ENCODE results near the gene C11orf16. TPM values are rescaled to one million over a fixed set of nuclear protein-coding genes. Genes with fewer than 3 reads are reported as not detected.

The C11orf16 gene
- total and polyA plus RNA-seq, 12 donors = 0.21 TPM; not detected in 11

GRCh38 chr11:8878771-8879170, 54.0 kb downstream of the C11orf16 start:
- ATAC-seq (no peak), DNase-seq (no peak)
- intact Hi-C loops (cut with DNase I) = no loop called here
- no peaks in the 10 kb centered on the region for H3K9me3 ChIP-seq
- TF ChIP-seq CTCF (IDR thresholded peaks at IDR 0.05) = no peak
- no peaks in the 10 kb centered on the region for H3K27me3 ChIP-seq
- no peak overlapping the region for H3K27ac ChIP-seq
- no peak overlapping the region for H3K4me3 ChIP-seq
- H3K4me1 ChIP-seq = peaks cover 0 to 13% (median 0%) of the 10 kb centered on the region in 9 donors
- H3K36me3 ChIP-seq = no peaks in the 10 kb centered on the region
- 85 to 92% methylated on average over 2 of the region's 2 CpGs for WGBS, 2 donors

DNA sequence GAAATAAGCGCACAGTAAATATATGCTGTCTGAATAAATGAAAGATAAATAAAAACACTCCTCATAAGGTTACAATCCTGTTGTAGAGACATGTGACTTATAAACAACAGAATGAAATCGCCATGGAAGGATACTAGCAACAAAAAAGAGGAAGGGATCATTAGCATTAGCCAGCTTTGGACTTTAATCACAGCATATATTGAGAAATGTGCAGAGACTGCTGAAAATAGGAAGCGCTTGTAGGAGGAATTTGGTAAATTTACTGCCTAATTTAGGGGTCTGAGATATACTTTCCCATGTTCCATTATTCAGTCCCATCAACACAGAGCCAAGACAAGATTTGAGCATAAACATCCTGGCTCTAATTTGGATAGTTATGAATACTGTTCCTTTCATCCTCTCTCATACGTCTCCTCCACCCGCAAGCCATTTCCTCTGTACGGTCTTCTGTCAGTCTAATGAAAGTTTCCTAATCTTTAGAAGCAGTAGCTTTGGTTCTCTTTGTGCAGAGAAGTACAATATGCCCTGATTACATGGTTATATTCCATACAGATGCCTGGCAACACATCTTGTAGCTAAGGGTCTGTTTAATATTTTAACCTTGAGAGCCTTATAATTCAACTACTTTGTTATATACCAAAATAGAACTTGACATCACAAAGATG, 58.9 kb downstream of the C11orf16 start:
- no peak overlapping the region for H3K4me3 ChIP-seq
- TF ChIP-seq CTCF (IDR thresholded peaks at IDR 0.05) = no peak
- intact Hi-C loops (cut with DNase I) = loop anchor here in 5 of 10 donors (5.0 kb wide), 4 partner anchors 37 to 88 kb away; partner anchors contain the start of genes AKIP1 (in 3 of the 5) and TMEM9B (in 1 of the 5)

DNA sequence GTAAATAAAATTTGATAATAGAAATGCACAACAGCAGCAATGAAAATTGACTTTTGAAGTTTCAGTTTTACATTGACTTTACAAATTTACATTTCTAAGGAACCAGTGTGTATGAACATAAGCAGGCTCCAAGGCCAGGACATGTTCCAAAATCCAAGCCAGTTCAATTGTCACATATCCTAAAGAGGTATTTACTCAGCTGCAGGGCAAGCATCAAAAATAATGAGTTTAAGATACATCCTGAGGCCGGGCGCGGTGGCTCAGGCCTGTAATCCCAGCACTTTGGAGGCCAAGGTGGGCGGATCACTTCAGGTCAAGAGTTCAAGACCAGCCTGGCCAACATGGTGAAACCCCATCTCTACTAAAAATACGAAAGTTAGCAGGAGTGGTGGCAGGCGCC, 60.8 kb downstream of the C11orf16 start:
- Histone ChIP-seq H3K27ac (peak overlapping the region in 9 of 10 donors; percentile 81 to 93 (median 88)), H3K36me3 (no peaks in the 10 kb centered on the region), H3K27me3 (peaks cover 0 to 38% (median 0%) of the 10 kb centered on the region in 7 donors), H3K4me3 (peak overlapping the region in 5 of 10 donors; percentile 79 to 96 (median 91)), H3K4me1 (peaks cover 0 to 60% (median 23%) of the 10 kb centered on the region in 9 donors), H3K9me3 (no peaks in the 10 kb centered on the region)
- TF ChIP-seq CTCF (IDR thresholded peaks at IDR 0.05) = no peak
- no peak for ATAC-seq
- no peak for DNase-seq
- intact Hi-C loops (cut with DNase I) = loop anchor here in 5 of 10 donors (5.0 kb wide), 4 partner anchors 35 to 90 kb away; partner anchors contain the start of genes AKIP1 (in 3 of the 5) and TMEM9B (in 1 of the 5)
- 74 to 82% methylated on average over 6 of the region's 6 CpGs for WGBS, 2 donors

More for the DNA sequence above, 58.9 kb downstream of the C11orf16 start:
- ATAC-seq = no peak
- H3K27me3 ChIP-seq = peaks cover 0 to 38% (median 0%) of the 10 kb centered on the region in 7 donors
- H3K27ac ChIP-seq = peak overlapping the region in 4 of 10 donors; percentile 7 to 54 (median 26)
- no peaks in the 10 kb centered on the region for H3K36me3 ChIP-seq
- H3K4me1 ChIP-seq = peaks cover 0 to 41% (median 13%) of the 10 kb centered on the region in 9 donors
- no peaks in the 10 kb centered on the region for H3K9me3 ChIP-seq
- 49 to 58% methylated on average over 6 of the region's 6 CpGs for WGBS, 2 donors
- no peak for DNase-seq

DNA sequence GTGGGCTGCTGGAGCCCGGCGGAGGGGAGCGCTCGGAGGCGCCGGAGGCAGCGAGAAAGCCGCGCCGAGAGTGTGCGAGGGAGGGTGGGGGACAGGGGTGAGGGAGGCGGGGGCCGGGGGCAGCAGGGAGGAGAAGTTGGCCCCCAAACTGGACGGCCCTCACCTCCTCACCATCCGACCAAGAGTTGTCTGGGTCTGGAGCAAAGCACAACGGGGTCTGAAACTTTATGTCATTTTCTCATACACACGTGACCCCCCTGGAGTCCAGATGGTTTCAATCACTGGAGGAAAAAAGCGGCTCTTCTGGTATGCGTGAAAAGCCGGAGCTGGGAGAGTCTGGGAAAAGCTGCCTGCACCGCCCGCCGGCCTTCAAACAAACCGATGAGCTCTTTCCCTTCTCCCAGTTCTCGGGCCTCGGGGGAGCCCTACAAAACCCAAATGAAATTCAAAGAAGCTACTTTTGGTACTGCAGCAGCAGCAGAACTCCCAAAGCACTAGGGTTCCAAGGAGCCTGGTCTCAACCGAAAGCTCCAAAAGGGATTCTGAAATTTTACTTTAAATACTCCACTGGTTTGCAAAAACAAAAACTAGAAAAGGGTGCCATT, 61.5 kb downstream of the C11orf16 start:
- 1 to 2% methylated on average over 25 to 27 of the region's 27 CpGs for WGBS, 2 donors
- Histone ChIP-seq H3K27me3 (peaks cover 0 to 38% (median 0%) of the 10 kb centered on the region in 7 donors), H3K4me3 (peak overlapping the region; percentile 59 to 96 (median 86)), H3K4me1 (peaks cover 0 to 67% (median 30%) of the 10 kb centered on the region in 9 donors), H3K9me3 (no peaks in the 10 kb centered on the region), H3K36me3 (no peaks in the 10 kb centered on the region), H3K27ac (peak overlapping the region; percentile 63 to 93 (median 86))
- ATAC-seq (peak; percentile 75 to 90 (median 85)), DNase-seq (peak; percentile 72 to 85)
- intact Hi-C loops (cut with DNase I) = loop anchor here in 5 of 10 donors (5.0 kb wide), 4 partner anchors 34 to 91 kb away; partner anchors contain the start of genes AKIP1 (in 3 of the 5) and TMEM9B (in 1 of the 5)
- TF ChIP-seq CTCF (IDR thresholded peaks at IDR 0.05) = no peak

All from heart right ventricle (tissue), 16 donors.